Left lung (tissue), 10 donors: ENCODE results near the gene ZNF436. TPM values are rescaled to one million over a fixed set of nuclear protein-coding genes. Genes with fewer than 3 reads are reported as not detected.

ENCODE experiments used
- ATAC-seq: fragments of 200-7000 bp; cut with Tn5 transposase; one replicate; pipeline ENCODE4 v1.9.1; 2020; ENCODE audit warnings: moderate library complexity
- DNase-seq, 4 donors: peaks; one replicate each; pipeline ENCODE4 v3.0.0-alpha.2; 2013 to 2020
- H3K27ac ChIP-seq, 2 donors: fragments of 200-600 bp; sonication (generic) in 1 of 2; one replicate each; pipeline versions ENCODE4 v1.5.0 to v1.8.0; 2020 to 2021
- H3K27me3 ChIP-seq, 2 donors: fragments of 200-600 bp; sonication (generic) in 1 of 2; one replicate each; pipeline versions ENCODE4 v1.5.0 to v1.8.0; 2020 to 2021
- H3K36me3 ChIP-seq, 2 donors: fragments of 200-600 bp; sonication (generic) in 1 of 2; one replicate each; pipeline versions ENCODE4 v1.5.0 to v1.8.0; 2020 to 2021
- H3K4me1 ChIP-seq, 2 donors: fragments of 200-600 bp; one replicate each; pipeline ENCODE4 v1.8.0; 2021
- H3K4me3 ChIP-seq, 2 donors: fragments of 200-600 bp; sonication (generic) in 1 of 2; one replicate each; pipeline versions ENCODE4 v1.5.0 to v1.8.0; 2020 to 2021; ENCODE audit warnings: mild to moderate bottlenecking in 1 of 2
- H3K9me3 ChIP-seq, 2 donors: fragments of 200-600 bp; sonication (generic) in 1 of 2; one replicate each; pipeline versions ENCODE4 v1.5.0 to v1.8.0; 2020 to 2021
- intact Hi-C, 2 donors: fragments of 100-400 bp; cut with DNase I; formaldehyde crosslinking; loops; one replicate each; pipeline versions ENCODE4 v1.11.2 to v1.14.2; 2022
- polyA plus RNA-seq, 6 donors: library from polyadenylated mRNA; unstranded; fragments of 120-200 nt; gene quantifications; one replicate each; pipeline ENCODE4 v1.2.1, GENCODE V29; 2013; ENCODE audit not compliant: insufficient read length in 6 of 6
- total RNA-seq, 2 donors: library from RNA; stranded (reverse); fragmentation: NEBNext Ultra II Directional; extraction: Animal tissue kit (Norgen Biotek cat#: 25700); gene quantifications; one replicate each; pipeline ENCODE4 v1.2.1, GENCODE V29; 2021
- TF ChIP-seq, protein P1 (sequence below), 2 donors: fragments of 200-600 bp; sonication (generic) in 1 of 2; IDR thresholded peaks; one replicate each; pipeline versions ENCODE4 v1.5.0 to v1.8.0; 2021; ENCODE audit warnings: antibody characterized with exemption in 2 of 2
- donor health status: DM: no; HTN: yes; CAD: no.
- donor health status: DM: no; HTN: no; CAD: no.

The ZNF436 gene
- total and polyA plus RNA-seq, 8 donors: 9.2 to 38.8 (median 32.7) TPM

DNA sequence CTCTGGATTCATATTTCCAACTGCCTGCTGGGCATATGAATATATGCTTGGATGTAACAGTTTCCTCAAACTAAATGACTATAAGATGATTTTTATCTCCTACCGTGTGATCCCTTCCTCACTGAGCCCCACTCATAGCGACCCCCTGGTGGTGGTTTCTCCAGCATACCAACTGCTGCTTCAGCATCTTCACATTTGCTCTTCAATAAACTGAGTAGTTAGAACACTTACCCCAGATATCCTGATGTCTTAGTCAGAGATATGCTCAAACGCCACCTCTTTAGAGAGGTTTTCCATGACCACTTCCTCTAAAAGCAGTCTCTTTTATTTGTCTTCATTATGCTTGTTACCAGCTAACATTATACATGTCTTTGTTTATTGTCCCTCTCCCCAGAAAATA, 15.4 kb downstream of the ZNF436 start:
- H3K36me3 ChIP-seq: no peaks in the 10 kb centered on the region
- ATAC-seq (no peak), DNase-seq (no peak)
- peaks cover 0 to 7% of the 10 kb centered on the region in 2 donors for H3K9me3 ChIP-seq
- H3K27me3 ChIP-seq: no peaks in the 10 kb centered on the region
- no peak overlapping the region for H3K4me3 ChIP-seq
- TF ChIP-seq, protein P1, sequence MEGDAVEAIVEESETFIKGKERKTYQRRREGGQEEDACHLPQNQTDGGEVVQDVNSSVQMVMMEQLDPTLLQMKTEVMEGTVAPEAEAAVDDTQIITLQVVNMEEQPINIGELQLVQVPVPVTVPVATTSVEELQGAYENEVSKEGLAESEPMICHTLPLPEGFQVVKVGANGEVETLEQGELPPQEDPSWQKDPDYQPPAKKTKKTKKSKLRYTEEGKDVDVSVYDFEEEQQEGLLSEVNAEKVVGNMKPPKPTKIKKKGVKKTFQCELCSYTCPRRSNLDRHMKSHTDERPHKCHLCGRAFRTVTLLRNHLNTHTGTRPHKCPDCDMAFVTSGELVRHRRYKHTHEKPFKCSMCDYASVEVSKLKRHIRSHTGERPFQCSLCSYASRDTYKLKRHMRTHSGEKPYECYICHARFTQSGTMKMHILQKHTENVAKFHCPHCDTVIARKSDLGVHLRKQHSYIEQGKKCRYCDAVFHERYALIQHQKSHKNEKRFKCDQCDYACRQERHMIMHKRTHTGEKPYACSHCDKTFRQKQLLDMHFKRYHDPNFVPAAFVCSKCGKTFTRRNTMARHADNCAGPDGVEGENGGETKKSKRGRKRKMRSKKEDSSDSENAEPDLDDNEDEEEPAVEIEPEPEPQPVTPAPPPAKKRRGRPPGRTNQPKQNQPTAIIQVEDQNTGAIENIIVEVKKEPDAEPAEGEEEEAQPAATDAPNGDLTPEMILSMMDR (IDR thresholded peaks at IDR 0.05): no peak
- no peak overlapping the region for H3K27ac ChIP-seq
- intact Hi-C loops: no loop called here
- no peaks in the 10 kb centered on the region for H3K4me1 ChIP-seq

DNA sequence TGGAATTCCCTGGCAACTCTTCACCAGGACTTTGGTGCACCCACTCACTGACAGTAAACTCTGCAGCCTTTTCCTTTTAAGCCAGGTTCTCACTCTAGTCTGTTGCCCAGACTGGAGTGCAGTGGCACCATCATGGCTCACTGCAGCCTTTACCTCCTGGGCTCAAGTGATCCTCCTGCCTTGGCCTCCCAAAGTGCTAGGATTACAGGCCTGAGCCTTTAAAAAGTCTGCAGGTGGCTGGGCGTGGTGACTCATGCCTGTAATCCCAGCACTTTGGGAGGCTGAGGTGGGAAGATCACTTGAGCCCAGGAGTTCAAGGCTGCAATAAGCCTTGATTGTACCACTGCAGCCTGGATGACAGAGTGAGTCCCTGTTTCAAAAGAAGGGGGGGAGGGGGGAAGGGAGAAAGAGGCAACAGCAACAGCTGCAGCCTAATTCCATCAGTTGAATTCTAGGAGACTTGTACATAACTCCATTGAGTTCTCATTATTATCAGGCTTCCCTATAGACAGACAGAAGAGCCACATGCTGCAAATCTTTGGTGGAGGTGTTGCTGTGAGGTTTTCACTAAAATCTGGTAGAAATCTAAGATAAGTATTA, 17.4 kb downstream of the ZNF436 start:
- H3K36me3 ChIP-seq: no peaks in the 10 kb centered on the region
- intact Hi-C loops: no loop called here
- ATAC-seq (no peak), DNase-seq (no peak)
- H3K27ac ChIP-seq: no peak overlapping the region
- TF ChIP-seq, protein P1 (IDR thresholded peaks at IDR 0.05): no peak
- no peaks in the 10 kb centered on the region for H3K9me3 ChIP-seq
- H3K27me3 ChIP-seq: no peaks in the 10 kb centered on the region
- no peak overlapping the region for H3K4me3 ChIP-seq
- no peaks in the 10 kb centered on the region for H3K4me1 ChIP-seq

DNA sequence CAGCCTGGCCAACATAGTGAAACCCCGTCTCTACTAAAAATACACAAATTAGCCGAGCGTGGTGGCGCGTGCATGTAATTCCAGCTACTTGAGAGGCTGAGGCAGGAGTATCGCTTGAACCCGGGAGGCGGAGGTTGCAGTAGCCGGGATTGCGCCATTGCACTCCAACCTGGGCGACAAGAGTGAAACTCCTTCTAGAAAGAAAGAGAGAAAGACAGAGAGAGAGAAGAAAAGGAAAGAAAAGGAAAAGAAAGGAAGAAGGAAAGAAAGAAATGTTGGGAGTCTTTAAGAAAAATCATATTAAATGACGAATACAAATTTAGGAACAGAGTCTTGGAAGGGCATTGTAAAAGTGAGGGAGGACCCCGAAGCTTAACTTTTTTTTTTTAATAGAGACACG, 23.7 kb downstream of the ZNF436 start:
- DNase-seq (no peak), ATAC-seq (no peak)
- Histone ChIP-seq H3K27ac (no peak overlapping the region), H3K36me3 (no peaks in the 10 kb centered on the region), H3K4me1 (peaks cover 5 to 36% of the 10 kb centered on the region in 2 donors), H3K4me3 (no peak overlapping the region), H3K27me3 (no peaks in the 10 kb centered on the region), H3K9me3 (no peaks in the 10 kb centered on the region)
- intact Hi-C loops: no loop called here
- TF ChIP-seq, protein P1 (IDR thresholded peaks at IDR 0.05): no peak

DNA sequence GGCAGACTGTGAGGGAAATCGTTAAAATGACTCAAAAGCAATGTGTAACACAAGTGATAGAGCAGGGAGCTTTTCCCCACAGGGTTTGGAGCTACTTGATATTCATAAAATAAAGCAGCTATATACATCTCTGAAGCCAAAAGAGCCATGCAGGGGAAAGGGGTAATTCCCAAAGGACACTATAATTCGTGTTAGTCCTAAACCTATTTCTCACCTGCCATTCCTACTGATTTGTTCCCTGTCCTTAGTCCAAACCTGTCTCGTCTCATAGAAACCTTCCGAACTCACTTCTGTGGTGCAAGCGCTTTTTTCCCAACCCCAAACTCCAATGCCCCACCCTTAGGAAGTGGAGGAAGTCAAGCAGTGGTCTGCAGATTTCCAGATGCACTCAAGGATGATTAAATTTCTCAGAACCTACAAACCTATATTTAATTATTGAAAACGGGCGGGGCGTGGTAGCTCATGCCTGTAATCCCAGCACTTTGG, 24.6 kb downstream of the ZNF436 start:
- TF ChIP-seq, protein P1 (IDR thresholded peaks at IDR 0.05): no peak
- no peaks in the 10 kb centered on the region for H3K9me3 ChIP-seq
- H3K27me3 ChIP-seq: no peaks in the 10 kb centered on the region
- no peaks in the 10 kb centered on the region for H3K36me3 ChIP-seq
- DNase-seq (no peak), ATAC-seq (no peak)
- H3K4me1 ChIP-seq: peaks cover 13 to 45% of the 10 kb centered on the region in 2 donors
- H3K27ac ChIP-seq: peak overlapping the region; percentile 96 to 97
- peak overlapping the region; percentile 77 to 99 for H3K4me3 ChIP-seq
- intact Hi-C loops: no loop called here

DNA sequence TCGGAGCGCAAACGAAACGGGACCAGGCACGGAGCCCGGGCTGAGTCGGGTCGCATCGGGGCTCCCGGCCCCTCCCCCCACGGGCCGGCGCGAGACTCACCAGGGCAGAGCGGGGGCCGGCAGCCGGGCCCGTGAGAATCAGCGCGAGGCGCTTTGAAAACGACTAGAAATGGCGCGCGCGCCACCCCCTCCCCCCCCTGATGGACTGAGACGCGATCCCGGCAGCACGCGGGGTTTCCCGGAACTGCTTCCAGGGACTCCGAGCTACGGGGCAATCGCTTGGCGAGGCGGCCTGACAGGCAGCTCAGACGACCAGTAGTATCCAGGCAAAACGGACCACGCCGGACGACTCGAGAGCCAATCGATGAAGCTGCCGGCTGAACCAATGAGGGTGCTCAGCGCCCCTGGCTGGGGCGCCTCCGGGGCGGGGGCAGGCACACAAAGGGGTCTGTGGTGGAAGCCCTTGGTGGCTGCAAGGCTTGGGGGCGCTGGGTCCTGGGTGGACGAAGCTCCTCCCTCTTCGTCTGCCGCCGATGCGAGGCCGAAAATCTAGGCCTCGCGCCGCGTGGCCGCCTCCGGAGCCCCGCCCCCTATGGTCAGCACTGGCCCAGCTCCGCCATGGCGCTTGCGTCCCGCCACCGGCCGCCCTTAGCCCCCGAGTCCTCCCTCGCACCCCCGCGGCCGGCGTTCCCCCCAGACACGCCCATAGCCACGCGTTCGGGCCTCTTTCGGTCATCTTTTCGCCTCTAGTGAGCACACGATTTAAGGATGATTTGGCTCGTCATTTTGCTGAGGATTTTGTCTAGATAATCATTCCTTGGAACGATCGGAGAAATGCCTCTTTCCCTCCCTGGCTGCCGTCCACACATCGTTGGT, 25.3 kb downstream of the ZNF436 start, which contains the start of gene HNRNPR:
Gene HNRNPR (minus strand): TSS at position 174 of the 876 bp plus-strand sequence. CDS start 3,276 bp downstream, outside the sequence.
- peak within 1 kb of the TSS; percentile 96 to 97 for H3K27ac ChIP-seq
- peaks cover 15 to 52% of the 10 kb centered on the region in 2 donors for H3K4me1 ChIP-seq
- ATAC-seq (peak; percentile 95), DNase-seq (peak; percentile 99 to 100 (median 100))
- H3K9me3 ChIP-seq: no peaks in the 10 kb centered on the region
- peak within 1 kb of the TSS; percentile 77 to 99 for H3K4me3 ChIP-seq
- H3K27me3 ChIP-seq: no peaks in the 10 kb centered on the region
- no peaks in the 10 kb centered on the region for H3K36me3 ChIP-seq
- TF ChIP-seq, protein P1 (IDR thresholded peaks at IDR 0.05): no peak
- intact Hi-C loops: no loop called here
